Epidermal melanocyte (primary cell): ENCODE results near the gene SLC25A44.
A peak's percentile ranks its signal among the peaks of the same experiment; 100 is the strongest.
"Not testable (repeated sequence)": the region's sequence is repeated elsewhere in the genome, so short reads cannot be mapped to it uniquely, and the experiment has no call there.

Source experiments
- DNase-seq: peaks from one replicate; pipeline ENCODE4 v3.0.0; 2011; ENCODE audit warnings: low spot score; ENCODE audit not compliant: insufficient read length

The SLC25A44 gene

GRCh38 chr1:156200044-156200443, 6.1 kb downstream of the SLC25A44 start:
- no peak for DNase-seq

GRCh38 chr1:156203331-156203730, 9.4 kb downstream of the SLC25A44 start:
- no peak for DNase-seq

- no peak for DNase-seq
These were observed 10.8 kb downstream of the SLC25A44 start for GRCh38 chr1:156204686-156205085.

GRCh38 chr1:156211243-156211642, 17.3 kb downstream of the SLC25A44 start:
- DNase-seq = no peak

- DNase-seq = no peak
These were observed 18.2 kb downstream of the SLC25A44 start for GRCh38 chr1:156212130-156212529.

- peak; percentile 100 for DNase-seq
These were observed 19.1 kb downstream of the SLC25A44 start, which contains the start of gene PMF1 for GRCh38 chr1:156212833-156213643. Gene PMF1, plus strand, starts transcription at chr1:156213007. Its CDS starts 9 bp downstream, at chr1:156213016.

GRCh38 chr1:156213644-156213966, 19.7 kb downstream of the SLC25A44 start:
- no peak for DNase-seq

- no peak for DNase-seq
These were observed 20.3 kb downstream of the SLC25A44 start for GRCh38 chr1:156214024-156214748.

GRCh38 chr1:156216361-156217086, 22.6 kb downstream of the SLC25A44 start:
- not testable (repeated sequence) for DNase-seq

GRCh38 chr1:156217871-156218270, 24.0 kb downstream of the SLC25A44 start:
- DNase-seq = no peak

- DNase-seq = no peak
These were observed 26.3 kb downstream of the SLC25A44 start for GRCh38 chr1:156220226-156220625.

- DNase-seq = no peak
These were observed 28.2 kb downstream of the SLC25A44 start for GRCh38 chr1:156221986-156222692.

GRCh38 chr1:156225677-156226014, 31.7 kb downstream of the SLC25A44 start:
- no peak for DNase-seq

GRCh38 chr1:156226116-156226538, 32.2 kb downstream of the SLC25A44 start:
- no peak for DNase-seq

GRCh38 chr1:156226782-156227181, 32.9 kb downstream of the SLC25A44 start:
- DNase-seq = no peak

- DNase-seq = no peak
These were observed 34.6 kb downstream of the SLC25A44 start for GRCh38 chr1:156228501-156228900.

GRCh38 chr1:156229809-156230472, 36.0 kb downstream of the SLC25A44 start:
- DNase-seq = no peak

- DNase-seq = no peak
These were observed 36.6 kb downstream of the SLC25A44 start for GRCh38 chr1:156230473-156230837.

- DNase-seq = no peak
These were observed 38.4 kb downstream of the SLC25A44 start for GRCh38 chr1:156232201-156232894.

- no peak for DNase-seq
These were observed 39.7 kb downstream of the SLC25A44 start for GRCh38 chr1:156233426-156234127.
